Left hindlimb (tissue), 1 donor: Measurements from ENCODE around the gene NKPD1.

ENCODE experiments used
- DNase-seq: peaks from one replicate; pipeline ENCODE4 v3.0.0-alpha.2; 2018

NKPD1 gene

GRCh38 chr19:45154064-45154827 is 6.5 kb downstream of the NKPD1 start:
- no peak for DNase-seq

GRCh38 chr19:45153339-45154063 is 7.3 kb downstream of the NKPD1 start:
- DNase-seq = no peak

- no peak for DNase-seq
Observed at GRCh38 chr19:45152504-45153338, 8.1 kb downstream of the NKPD1 start.

GRCh38 chr19:45151821-45152503 is 8.8 kb downstream of the NKPD1 start:
- no peak for DNase-seq

GRCh38 chr19:45151320-45151719 is 9.5 kb downstream of the NKPD1 start:
- no peak for DNase-seq

GRCh38 chr19:45150751-45151281 is 10.0 kb downstream of the NKPD1 start:
- DNase-seq = no peak

GRCh38 chr19:45150180-45150579 is 10.6 kb downstream of the NKPD1 start:
- no peak for DNase-seq

- no peak for DNase-seq
Observed at GRCh38 chr19:45149129-45149528, 11.7 kb downstream of the NKPD1 start.

- no peak for DNase-seq
Observed at GRCh38 chr19:45147835-45148676, 12.7 kb downstream of the NKPD1 start.

GRCh38 chr19:45146741-45147205 is 14.0 kb downstream of the NKPD1 start:
- no peak for DNase-seq

GRCh38 chr19:45146251-45146650 is 14.5 kb downstream of the NKPD1 start:
- DNase-seq = no peak

GRCh38 chr19:45145270-45146189 is 15.3 kb downstream of the NKPD1 start:
- DNase-seq = no peak

- no peak for DNase-seq
Observed at GRCh38 chr19:45144431-45145269, 16.1 kb downstream of the NKPD1 start.

- no peak for DNase-seq
Observed at GRCh38 chr19:45142726-45143110, 18.1 kb downstream of the NKPD1 start.

GRCh38 chr19:45142016-45142725 is 18.6 kb downstream of the NKPD1 start:
- no peak for DNase-seq

- DNase-seq = no peak
Observed at GRCh38 chr19:45141203-45141900, 19.4 kb downstream of the NKPD1 start.

- DNase-seq = no peak
Observed at GRCh38 chr19:45140533-45140932, 20.2 kb downstream of the NKPD1 start.

- DNase-seq = no peak
Observed at GRCh38 chr19:45140144-45140503, 20.7 kb downstream of the NKPD1 start.
